Bronchial epithelial cell (primary cell): ENCODE data around the gene PRDM12. TPM values are rescaled to one million over a fixed set of nuclear protein-coding genes. Genes with fewer than 3 reads are reported as not detected.

Experiments used
- DNase-seq: peaks from one replicate; pipeline ENCODE4 v3.0.0-alpha.2; 2010; ENCODE audit warnings: low read depth
- FAIRE-seq: peaks from 2 replicates; lab custom pipeline; 2011; peaks lifted over from hg19 to GRCh38; lab: Jason Lieb, UNC
- H3K27me3 ChIP-seq: 2 replicates; pipeline ENCODE4 v1.5.1; 2011; ENCODE audit warnings: low read length; ENCODE audit not compliant: control insufficient read depth, insufficient read depth
- H3K36me3 ChIP-seq: 2 replicates; pipeline ENCODE4 v1.5.1; 2011; ENCODE audit warnings: low read length; ENCODE audit not compliant: control insufficient read depth, insufficient read depth
- H3K4me3 ChIP-seq: 2 replicates; pipeline ENCODE4 v1.5.1; 2011; ENCODE audit warnings: mild to moderate bottlenecking, low read depth, low read length, control low read depth
- CTCF ChIP-seq: IDR thresholded peaks from 2 replicates; pipeline ENCODE4 v1.5.1; 2011; ENCODE audit warnings: mild to moderate bottlenecking, moderate library complexity, low read length, control low read depth, inconsistent platforms; ENCODE audit not compliant: insufficient read depth, severe bottlenecking
- total RNA-seq: library from RNA; depleted of rRNA; stranded (reverse); fragments of >200 nt; gene quantifications from 2 replicates; pipeline ENCODE4 v1.2.1, GENCODE V29; 2014

PRDM12 gene
- total RNA-seq, 1 donor from 2014 or later, result not detected

- Histone ChIP-seq H3K4me3 (no peak overlapping the region), H3K27me3 (no peaks in the 10 kb centered on the region), H3K36me3 (peaks cover 15% of the 10 kb centered on the region)
- DNase-seq (no peak), FAIRE-seq (peak; percentile 18)
- TF ChIP-seq CTCF, result no peak
Measured at GRCh38 chr9:130639124-130639765, 25.1 kb upstream of the PRDM12 start.

GRCh38 chr9:130639866-130640555, 24.4 kb upstream of the PRDM12 start:
- Histone ChIP-seq H3K36me3 (peaks cover 11% of the 10 kb centered on the region), H3K27me3 (no peaks in the 10 kb centered on the region), H3K4me3 (no peak overlapping the region)
- TF ChIP-seq CTCF, result no peak
- FAIRE-seq (no peak), DNase-seq (no peak)

DNA sequence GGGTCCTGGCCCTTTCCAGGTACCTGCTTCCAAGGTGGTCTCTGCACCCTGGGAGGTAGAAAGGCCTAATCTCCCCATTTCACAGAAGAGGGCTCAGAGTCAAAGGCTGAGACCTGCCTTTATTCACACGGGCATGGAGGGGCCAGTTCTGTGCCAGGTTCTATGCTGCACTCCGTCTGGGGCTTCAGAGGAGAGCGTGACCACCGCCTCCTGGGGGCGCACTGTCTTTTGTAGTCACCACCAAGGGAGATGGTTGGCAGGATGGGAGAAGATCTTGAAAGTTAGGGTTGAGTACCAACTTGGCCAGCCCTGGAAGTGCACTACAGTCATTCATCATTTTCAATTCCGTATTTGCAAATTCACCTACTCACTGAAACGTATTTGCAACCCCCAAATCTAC, 23.7 kb upstream of the PRDM12 start:
- Histone ChIP-seq H3K36me3 (peaks cover 9% of the 10 kb centered on the region), H3K4me3 (no peak overlapping the region), H3K27me3 (no peaks in the 10 kb centered on the region)
- FAIRE-seq, result no peak
- TF ChIP-seq CTCF, result no peak
- no peak for DNase-seq

GRCh38 chr9:130642926-130643325, 21.5 kb upstream of the PRDM12 start:
- DNase-seq (no peak), FAIRE-seq (no peak)
- TF ChIP-seq CTCF, result no peak
- H3K4me3 ChIP-seq, result no peak overlapping the region
- peaks cover 2% of the 10 kb centered on the region for H3K36me3 ChIP-seq
- H3K27me3 ChIP-seq, result no peaks in the 10 kb centered on the region

GRCh38 chr9:130651221-130651620, 13.2 kb upstream of the PRDM12 start:
- no peak for FAIRE-seq
- DNase-seq, result no peak
- no peak for TF ChIP-seq CTCF
- Histone ChIP-seq H3K36me3 (no peaks in the 10 kb centered on the region), H3K27me3 (peaks cover 5% of the 10 kb centered on the region), H3K4me3 (no peak overlapping the region)
